HG03025 (cell line): ENCODE measurements around the gene AP1S2.
"Not testable (repeated sequence)": the region's sequence is repeated elsewhere in the genome, so short reads cannot be mapped to it uniquely, and the experiment has no call there.

Source experiments
- ATAC-seq: cut with Tn5 transposase; IDR thresholded peaks from one replicate; pipeline ENCODE4 v1.9.1; 2021; ENCODE audit warnings: mild to moderate bottlenecking, moderate library complexity; ENCODE audit not compliant: unreplicated experiment, low FRiP score

Gene AP1S2

DNA sequence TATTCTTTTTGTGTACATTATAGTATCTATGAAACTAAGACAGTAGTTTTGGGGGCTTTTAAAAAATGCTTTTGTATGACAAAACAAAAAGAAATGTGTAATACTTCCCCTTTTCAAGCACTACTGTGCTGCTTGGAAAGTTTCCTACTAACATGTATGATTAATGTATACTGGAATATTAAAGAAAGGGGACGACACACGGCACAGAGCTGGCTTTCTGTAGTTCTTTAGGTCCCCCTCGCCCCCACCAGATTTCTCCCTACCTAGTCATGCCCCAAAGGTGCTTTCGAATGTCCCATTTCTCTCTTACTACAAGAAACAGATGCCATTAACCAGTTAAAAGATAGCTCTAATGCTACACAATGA is 1.6 kb upstream of the AP1S2 start:
- ATAC-seq, result no peak

DNA sequence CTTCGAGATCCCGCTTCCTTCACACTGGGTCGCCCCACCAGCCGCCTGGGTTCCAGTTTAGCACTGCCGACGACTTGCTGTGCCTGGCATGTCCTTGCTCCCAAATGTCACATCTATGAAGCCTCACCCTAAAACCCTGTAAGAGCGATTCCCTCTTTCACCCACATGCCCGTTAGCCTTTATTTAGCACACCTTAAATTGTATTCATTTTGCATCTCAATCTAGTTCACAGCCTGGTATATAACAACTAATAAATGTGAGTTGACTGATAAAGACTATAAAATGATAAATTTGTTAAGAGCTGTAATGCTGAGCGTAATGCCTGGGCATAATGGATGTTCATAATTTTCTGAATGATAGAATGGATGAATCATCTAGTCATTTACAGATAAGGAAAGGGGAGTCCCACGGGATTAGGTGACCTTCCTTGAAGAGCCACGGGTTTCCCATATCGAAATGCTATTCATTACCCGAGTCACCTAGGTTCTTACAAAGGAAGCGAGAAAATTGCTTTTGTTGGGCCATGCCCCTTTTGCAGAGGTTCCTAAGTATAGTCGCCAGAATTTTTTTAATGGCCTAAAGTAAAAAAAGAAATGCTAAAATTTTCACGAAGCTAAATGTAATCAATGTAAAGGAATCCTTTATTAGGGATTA is 1.1 kb upstream of the AP1S2 start:
- no peak for ATAC-seq

DNA sequence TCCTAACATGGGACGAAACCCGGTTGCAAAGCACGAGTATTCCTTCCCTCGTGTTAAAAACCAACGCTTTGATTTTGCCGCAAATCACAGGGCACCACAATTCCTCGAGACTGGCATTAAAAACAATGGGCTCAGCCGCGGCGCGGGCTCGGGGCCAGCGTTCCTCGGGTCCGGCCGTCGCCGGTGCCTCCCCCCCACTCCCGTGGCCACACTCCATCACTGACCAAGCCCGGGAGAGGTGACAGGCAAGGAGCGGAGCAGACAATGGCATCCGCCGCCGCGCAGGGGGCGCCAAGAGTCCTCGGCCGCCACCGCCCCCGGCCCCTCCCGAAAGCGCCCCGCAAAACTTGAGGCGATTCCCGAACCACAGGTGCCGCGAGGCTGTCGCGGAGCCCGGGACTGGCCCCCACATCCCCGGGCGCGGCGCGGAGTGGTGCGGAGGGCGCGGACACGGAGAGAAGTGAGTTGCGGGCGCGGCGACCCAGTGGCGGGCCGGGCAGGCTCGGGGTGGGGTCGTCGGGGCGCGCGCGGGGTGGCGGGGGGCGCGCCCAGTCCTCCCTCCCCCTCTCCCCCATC is 445 bp downstream of the AP1S2 start:
- peak; percentile 34 for ATAC-seq

DNA sequence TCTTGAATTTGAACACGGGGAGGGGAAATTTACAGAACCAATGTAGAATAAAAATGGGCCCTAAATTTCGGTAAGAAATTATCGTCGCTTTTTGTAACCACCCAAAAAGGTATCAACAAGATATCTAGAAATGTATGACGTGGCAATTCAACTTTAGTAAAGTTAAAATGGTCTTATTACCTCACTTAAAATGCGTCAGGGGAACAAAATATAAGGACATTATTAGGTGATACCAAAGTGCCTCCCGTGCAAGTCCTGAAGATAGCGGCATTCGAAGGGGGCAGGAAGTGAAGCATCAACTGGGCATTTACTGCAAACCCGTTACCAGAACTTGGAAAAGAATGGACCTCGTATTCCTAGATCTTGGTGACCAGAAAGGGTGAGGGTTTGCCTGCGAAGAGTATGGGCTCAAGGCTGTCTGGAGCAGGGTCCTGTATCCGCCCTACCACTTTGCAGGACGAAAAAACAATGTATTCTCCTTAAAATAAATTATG is 980 bp downstream of the AP1S2 start:
- ATAC-seq, result no peak

DNA sequence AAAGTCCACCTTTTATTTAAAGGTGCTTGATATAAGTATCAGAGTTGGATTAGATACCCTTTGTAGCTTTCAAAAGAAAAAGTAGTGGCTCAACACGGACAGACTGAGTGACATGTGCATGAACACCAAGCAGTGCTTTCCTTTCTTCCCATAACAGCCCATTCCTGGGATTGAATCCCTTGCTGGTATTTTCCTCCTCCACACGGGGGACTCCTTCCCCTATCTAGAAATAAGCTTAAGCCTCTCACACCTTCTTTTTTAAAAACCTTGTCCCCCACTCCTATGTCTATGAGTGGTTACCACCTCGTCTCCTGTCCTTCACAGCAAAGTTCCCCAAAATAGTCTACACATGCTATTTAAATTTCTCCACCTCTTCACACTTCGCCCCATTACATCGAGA is 5.1 kb downstream of the AP1S2 start:
- no peak for ATAC-seq

DNA sequence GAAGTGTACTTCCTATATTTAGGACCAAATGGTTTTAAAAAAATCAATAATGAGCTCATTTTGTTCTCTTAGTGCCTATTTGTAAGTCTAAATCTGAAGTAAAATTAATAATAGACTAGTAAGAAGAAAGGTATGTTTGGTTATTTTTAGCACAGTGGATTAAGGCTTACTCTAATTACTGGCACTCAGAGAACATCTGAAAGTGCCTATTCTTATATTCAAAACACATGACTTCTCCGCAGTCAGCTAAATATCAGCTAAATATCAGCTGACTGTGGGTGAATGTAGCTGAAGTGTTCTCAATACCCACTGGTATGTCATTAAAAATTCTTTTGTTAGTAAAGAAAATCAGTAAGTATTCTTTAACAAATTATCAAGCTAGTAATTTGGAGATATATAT is 6.0 kb downstream of the AP1S2 start:
- ATAC-seq, result no peak

DNA sequence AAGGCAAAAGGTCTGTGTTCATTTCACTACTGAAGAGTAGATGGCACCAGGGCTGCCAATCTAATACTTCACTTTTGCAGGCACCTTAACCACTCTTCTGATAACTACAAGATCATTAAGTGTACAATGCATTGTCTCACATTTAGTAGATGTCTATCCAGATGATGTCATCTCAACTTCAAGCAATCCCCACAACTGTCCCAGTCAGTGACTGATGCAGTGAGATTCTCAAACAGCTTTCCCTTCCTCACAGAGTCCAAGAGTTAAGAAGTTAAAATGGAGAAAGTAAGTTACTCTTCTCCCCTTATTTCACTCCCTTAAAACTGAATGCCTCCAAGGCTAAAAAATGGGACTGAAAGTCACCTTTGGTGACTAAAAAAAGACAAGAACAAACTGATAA is 10.7 kb downstream of the AP1S2 start:
- ATAC-seq, result no peak

DNA sequence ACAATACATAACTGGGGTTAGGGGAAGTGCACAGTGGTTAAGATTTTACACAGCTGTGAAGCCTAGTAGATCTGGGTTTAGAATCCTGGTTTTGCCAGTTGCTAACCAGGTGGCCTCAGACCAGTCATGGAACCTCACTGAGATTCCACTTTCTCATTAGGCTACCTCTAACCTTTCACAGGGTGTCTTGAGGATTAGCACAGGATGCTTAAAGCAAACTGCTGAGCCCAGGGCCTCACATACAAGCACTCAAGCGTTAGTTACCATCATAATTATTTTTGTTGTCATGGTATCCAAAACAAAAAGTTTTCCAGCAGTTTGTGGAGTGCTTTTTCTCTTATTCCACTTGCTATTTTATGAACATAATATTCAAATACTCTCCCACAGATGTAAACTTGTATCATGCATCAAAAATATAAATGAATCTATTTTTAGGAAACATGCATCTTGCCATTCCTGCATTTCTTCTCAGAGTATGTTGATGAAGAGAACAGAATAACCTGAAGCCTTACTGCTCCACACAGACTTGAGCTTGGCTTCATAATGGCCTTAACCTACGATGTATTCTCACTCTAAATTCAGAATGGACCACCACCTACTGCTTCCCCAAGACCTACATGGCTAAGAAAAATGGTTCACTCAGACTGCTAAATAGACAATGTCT is 12.6 kb downstream of the AP1S2 start:
- ATAC-seq, result no peak

DNA sequence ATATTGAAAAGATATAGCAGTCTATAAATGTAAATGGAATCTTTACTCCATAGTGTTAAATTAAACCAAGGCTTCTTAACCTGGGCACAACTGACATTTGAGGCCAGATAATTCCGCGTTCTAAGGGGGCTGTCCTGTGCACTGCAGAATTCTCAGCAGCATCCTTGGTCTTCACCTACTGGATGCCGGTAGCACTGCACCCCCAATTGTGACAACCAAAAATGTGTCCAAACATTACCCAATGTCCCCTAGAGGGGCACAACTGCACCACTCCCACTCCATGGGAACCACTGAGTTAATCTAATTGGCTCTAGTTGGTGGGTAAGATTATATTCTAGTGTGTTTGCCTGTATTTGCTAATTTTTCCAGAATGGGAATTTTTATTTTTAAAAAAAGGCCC is 16.6 kb downstream of the AP1S2 start:
- ATAC-seq, result no peak

DNA sequence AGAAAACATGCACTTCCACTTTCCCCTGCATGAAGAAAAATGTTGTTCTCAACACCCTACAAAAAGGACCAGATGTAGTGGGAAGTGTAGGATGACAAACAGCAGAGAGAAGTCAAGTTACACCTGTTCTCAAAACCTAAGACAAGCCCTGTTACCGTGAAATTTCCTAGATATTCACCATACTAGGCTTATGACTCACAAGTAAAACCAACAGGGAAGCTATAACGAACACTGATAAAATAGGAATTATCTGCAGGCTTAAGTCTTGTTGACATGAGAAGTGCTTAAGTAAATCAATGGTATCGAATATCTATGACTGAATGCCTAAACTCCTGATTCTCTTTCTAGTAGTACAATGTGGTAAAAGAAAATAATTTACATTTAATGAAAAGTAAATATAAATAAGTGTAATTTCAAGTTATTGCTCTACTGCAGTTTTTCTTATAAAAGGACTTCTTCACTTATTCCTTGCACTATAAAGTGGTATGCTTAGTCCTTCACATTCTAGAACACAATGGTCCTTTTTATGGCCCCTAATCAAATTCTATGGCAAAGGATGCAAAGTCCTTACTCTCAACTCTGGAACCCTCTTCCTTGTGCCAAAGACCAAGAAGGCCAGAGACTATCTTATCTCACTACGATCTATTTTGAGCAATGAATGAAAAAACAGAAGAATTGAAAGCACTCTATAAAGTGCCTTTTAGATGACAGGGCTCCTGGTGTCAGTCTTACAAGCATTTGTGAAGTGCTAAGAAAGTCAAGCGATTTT is 19.6 kb downstream of the AP1S2 start:
- no peak for ATAC-seq

DNA sequence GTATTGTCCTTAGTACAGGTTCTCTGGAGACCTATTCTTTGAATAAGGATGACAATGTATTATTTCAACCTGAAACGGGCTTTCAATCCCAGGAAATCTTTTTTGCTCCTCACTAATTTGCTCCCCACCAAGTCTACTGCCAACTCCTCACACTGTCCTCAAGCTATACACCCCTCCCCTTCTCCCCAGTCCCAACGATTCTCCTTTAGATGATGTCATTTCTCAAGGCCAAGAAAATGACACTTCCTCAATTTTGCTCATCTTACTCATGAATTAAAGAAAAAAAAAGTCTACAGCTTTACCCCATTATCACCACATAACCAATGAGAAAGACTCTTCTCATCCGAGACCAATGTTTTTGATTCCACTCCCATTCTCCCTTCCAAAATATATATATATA is 20.6 kb downstream of the AP1S2 start:
- ATAC-seq, result no peak

DNA sequence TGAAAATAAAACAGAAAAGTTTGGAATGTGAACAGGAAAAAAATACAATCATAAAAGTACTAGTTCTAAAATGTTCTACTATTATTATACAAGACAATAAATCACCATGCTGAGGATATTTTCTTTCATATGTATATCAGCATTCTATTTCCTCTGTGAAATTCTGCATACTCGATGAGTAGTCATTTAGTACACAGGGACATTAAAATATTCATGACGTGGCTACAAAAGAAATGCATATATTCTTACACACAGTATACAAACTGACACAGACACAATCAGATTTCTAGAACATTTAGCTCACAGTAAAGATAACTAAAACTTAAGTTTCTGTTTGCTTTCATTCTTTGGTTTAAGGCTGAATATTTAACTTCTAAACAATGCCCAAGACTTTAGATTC is 23.3 kb downstream of the AP1S2 start:
- not testable (repeated sequence) for ATAC-seq

DNA sequence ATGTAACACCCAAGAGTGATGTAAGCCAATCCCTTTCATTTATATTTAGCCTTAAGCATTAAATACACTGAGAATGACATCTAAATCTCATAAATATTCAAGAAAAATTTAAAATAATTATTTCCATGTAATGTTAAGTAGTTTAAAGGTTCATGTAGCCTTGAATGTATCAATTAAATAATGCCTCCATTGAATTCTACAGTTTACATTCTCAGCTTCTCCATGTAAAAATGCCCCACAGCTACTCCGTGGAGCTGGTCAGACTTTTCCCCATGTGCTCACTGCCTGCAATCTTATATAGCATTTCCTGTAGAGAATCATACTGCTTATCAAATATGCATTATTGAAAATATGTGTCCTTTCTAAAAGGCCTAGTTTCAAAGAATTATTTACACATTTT is 25.4 kb downstream of the AP1S2 start:
- no peak for ATAC-seq

DNA sequence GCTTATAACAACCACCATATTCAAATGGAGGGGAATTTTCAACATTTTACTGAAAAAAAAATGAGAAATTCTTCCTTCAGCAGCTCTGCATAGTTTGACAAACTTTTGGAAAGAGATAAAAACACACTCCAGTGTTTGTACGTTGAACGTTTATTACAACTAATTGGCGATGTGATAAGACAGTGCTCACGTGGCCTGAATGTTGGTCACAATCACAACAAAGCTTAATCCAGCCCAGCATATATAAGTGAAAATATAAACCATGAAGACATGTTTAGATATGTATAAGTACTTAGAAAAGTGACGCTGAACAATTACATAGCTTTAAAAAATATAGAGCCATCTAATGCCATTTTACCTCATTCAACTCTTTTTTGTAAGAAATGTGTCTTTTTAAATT is 28.7 kb downstream of the AP1S2 start:
- ATAC-seq, result no peak

DNA sequence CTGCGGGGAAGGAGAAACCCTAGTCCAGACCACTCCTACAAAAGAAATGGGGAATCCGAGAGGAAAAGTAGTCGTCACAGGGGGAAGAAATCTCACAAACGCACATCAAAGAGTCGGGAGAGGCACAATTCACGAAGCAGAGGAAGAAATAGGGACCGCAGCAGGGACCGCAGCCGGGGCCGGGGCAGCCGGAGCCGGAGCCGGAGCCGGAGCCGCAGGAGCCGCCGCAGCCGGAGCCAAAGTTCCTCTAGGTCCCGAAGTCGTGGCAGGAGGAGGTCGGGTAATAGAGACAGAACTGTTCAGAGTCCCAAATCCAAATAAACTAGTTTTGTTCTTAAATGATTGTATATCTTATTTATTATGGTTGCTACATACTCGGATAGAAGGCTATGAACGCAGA is 31.7 kb downstream of the AP1S2 start:
- ATAC-seq, result no peak

DNA sequence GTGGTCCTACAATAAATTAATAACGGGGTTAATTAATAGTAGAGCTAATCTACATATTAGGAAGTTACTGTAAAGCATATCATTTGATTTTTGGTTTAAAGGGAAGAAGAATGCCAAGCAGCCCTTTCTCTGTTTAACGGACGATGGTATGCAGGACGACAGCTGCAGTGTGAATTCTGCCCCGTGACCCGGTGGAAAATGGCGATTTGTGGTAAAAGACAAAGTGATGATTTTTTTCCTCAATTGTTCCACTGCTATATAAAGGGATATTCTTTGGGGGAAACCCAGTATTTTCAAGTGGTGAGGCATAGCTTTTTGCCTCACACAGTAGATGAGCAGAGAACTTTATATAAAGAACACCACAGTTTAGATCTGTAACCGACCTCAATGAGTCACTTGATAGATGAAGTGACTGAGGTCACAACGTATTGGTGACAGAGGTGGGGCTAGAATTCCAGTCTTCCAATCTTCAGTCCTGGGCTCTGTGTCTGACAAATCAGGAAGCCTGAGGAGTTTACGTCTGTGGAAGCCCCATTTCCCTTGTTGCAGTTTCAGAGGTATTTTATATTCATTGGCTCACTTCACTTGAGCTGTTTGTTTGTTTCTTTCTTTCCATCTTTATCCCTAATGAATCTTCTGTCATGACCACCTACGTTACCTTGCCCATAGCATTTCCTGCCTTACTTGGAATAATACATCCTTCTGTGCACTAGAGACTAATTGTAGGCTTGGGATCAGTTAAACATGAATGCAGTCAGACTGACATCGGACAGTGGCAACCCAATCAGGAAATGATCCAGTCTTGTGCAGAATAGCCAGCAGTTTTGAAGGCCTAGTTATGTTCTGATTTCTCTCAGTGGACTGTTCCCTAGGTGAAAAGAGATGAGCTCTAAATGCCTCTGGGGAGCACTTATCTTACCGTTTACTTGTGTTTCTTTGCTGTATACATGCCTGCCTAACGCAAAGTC is 34.2 kb downstream of the AP1S2 start:
- ATAC-seq, result no peak

DNA sequence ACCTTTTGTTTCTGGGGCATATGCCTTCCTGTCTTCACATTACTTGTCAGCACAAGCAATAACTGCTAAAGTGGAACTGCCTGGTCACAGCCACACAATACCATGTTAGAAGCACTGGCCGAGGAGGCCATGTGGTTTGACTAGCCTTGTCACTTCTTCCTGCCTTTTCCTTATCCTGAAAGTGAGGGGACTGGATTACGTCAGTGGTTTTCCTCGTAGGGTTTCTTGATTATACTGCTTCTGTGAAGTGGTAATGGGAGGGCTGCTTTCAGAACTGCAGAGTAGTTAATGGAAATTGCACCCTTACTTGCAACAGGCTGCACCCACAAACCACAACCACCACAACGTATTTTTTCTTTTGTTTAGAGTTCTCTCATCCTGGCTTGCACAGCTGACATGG is 37.7 kb downstream of the AP1S2 start:
- no peak for ATAC-seq

DNA sequence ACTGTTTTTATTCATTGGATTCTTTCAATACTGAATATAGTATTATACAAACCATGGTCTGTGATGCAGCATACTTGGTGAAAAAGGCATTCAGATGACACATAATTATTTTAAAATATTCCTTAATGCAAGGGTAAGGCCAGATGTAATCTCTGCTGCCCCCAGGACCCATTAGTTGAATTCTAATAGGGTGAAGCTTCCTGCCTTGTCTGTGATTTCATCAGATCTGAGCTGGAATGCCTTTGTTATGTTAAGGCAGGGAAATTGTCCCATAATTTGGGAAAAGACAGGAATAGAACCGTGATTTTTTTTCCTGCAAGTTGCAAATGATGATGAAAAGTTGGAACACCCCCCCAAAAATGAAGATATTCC is 38.2 kb downstream of the AP1S2 start:
- no peak for ATAC-seq

DNA sequence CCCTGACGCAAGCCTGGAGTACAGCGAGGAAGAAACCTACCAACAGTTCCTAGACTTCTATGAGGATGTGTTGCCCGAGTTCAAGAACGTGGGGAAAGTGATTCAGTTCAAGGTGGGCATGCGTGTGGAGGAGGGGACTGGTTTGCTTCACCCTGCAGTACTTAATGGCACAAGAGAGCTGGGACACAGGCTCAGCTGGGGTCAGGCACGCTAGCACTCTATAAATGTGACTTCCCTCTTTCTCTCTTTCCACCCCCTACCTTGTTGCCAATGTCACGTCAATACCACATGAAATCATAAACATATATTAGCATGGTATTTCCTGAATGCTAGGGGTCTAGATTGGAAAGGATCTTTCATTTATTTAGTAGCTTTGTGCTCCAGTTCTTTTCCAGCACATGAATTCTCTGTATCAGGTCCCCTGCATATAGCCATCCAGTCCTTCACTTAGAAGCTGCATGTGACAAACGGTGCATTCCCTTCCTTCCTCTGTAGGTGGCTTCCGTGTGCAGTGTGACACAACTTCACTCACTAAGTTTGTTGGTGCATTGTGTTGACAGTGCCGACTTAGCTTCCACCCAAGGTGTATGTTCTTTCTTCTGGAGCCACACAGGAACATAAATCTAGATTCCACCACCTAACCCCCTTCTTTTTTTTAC is 38.7 kb downstream of the AP1S2 start:
- ATAC-seq, result peak; percentile 77
